ENCODE data around the gene DPEP3. TPM values are rescaled to one million over a fixed set of nuclear protein-coding genes. Genes with fewer than 3 reads are reported as not detected.

DPEP3 gene
- total RNA-seq, 4 donors from 2014 or later: not detected

DNA sequence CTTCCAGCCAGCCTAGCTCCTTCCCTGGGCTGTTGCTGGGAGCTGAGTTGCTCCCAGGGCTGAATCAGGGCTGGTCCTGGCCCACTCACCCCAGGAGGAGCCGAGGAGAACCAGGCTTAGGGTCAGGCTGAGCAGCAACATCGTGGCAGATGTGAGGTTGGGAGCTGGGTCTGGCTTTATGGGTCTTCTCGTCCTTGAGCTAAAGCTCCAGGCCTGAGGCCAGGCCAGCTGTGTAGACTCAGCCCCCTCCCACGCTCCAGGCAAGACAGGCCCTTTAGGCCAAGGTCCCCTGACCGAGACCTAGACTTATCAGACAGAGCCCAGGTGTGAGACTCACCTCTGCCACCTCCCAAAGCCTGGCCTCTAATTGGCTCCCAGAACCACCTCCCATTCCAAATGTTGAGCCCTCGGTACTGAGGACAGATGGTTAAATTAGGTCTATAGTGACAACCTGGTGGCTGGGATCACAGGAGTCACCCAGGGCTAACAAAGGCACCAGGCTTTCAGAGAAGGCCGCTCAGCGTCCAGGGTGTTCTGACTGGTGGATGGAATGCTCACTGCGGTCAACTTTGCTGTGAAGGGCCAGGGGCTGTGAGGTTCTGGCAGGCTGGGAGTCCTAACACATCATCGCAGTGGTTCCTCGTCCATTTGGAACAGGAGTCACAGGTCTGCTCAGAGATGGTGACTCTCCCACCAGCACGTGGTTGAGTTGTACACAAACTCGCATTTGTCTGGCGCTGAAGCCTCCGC is 48.4 kb downstream of the DPEP3 start, which contains the start of gene CTRL:
Gene CTRL, minus strand, starts transcription at position 151 of the 750 bp plus-strand sequence. Its CDS starts 10 bp downstream, at position 141.
- no peak for TF ChIP-seq POLR2A (IDR thresholded peaks at IDR 0.05)
- TF ChIP-seq, protein P1, sequence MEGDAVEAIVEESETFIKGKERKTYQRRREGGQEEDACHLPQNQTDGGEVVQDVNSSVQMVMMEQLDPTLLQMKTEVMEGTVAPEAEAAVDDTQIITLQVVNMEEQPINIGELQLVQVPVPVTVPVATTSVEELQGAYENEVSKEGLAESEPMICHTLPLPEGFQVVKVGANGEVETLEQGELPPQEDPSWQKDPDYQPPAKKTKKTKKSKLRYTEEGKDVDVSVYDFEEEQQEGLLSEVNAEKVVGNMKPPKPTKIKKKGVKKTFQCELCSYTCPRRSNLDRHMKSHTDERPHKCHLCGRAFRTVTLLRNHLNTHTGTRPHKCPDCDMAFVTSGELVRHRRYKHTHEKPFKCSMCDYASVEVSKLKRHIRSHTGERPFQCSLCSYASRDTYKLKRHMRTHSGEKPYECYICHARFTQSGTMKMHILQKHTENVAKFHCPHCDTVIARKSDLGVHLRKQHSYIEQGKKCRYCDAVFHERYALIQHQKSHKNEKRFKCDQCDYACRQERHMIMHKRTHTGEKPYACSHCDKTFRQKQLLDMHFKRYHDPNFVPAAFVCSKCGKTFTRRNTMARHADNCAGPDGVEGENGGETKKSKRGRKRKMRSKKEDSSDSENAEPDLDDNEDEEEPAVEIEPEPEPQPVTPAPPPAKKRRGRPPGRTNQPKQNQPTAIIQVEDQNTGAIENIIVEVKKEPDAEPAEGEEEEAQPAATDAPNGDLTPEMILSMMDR (IDR thresholded peaks at IDR 0.05): no peak
- Histone ChIP-seq H3K4me1 (peaks cover 11 to 28% (median 14%) of the 10 kb centered on the region in 3 donors), H3K27ac (no peak within 1 kb of the TSS), H3K9me3 (no peaks in the 10 kb centered on the region), H3K4me3 (no peak within 1 kb of the TSS), H3K36me3 (peaks cover 4 to 72% (median 15%) of the 10 kb centered on the region in 3 donors), H3K27me3 (no peaks in the 10 kb centered on the region)
- intact Hi-C loops (cut with DNase I): no loop called here
- DNase-seq: no peak
- WGBS, 2 donors: 77 to 80% methylated on average over 2 to 6 of the region's 15 CpGs

GRCh38 chr16:67930678-67931211 is 49.6 kb downstream of the DPEP3 start:
- H3K4me1 ChIP-seq: peaks cover 9 to 37% (median 17%) of the 10 kb centered on the region in 3 donors
- no peaks in the 10 kb centered on the region for H3K27me3 ChIP-seq
- H3K9me3 ChIP-seq: no peaks in the 10 kb centered on the region
- H3K36me3 ChIP-seq: peaks cover 4 to 78% (median 15%) of the 10 kb centered on the region in 3 donors
- 83 to 87% methylated on average over 6 to 8 of the region's 17 CpGs for WGBS, 2 donors
- no peak overlapping the region for H3K27ac ChIP-seq
- no peak for DNase-seq
- intact Hi-C loops (cut with DNase I): no loop called here
- H3K4me3 ChIP-seq: no peak overlapping the region
- no peak for TF ChIP-seq POLR2A (IDR thresholded peaks at IDR 0.05)
- TF ChIP-seq, protein P1 (IDR thresholded peaks at IDR 0.05): no peak

DNA sequence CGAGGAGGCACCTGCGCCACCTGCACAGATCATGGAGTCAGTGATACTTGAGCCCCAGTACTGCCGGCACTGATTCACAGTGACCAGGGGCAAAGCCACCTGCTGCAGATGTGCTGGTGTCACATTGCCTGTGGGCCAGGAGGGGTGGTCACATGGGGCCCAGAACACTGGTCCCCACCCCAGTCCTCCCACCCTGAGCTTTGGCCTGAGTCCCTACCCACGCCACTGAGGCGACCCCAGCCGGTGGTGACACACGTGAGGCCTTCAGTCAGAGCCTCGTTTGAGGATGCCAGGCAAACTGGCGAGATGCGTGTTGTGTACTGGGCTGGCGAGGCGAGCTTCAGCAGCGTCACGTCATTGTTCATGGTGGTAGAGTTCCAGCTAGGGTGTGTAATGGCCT is 50.1 kb downstream of the DPEP3 start:
- intact Hi-C loops (cut with DNase I): no loop called here
- Histone ChIP-seq H3K27me3 (no peaks in the 10 kb centered on the region), H3K4me3 (no peak overlapping the region), H3K4me1 (peaks cover 6 to 35% (median 14%) of the 10 kb centered on the region in 3 donors), H3K9me3 (no peaks in the 10 kb centered on the region), H3K27ac (no peak overlapping the region), H3K36me3 (peaks cover 4 to 78% (median 15%) of the 10 kb centered on the region in 3 donors)
- TF ChIP-seq, protein P1 (IDR thresholded peaks at IDR 0.05): no peak
- TF ChIP-seq POLR2A (IDR thresholded peaks at IDR 0.05): no peak
- no peak for DNase-seq
- WGBS, 2 donors: 89 to 91% methylated on average over 9 to 12 of the region's 14 CpGs

GRCh38 chr16:67928561-67929364 is 51.5 kb downstream of the DPEP3 start:
- TF ChIP-seq, protein P1 (IDR thresholded peaks at IDR 0.05): peak; percentile 65 to 92 (median 83)
- no peak for TF ChIP-seq POLR2A (IDR thresholded peaks at IDR 0.05)
- H3K36me3 ChIP-seq: peaks cover 4 to 77% (median 15%) of the 10 kb centered on the region in 3 donors
- peaks cover 0 to 34% (median 5%) of the 10 kb centered on the region in 3 donors for H3K4me1 ChIP-seq
- DNase-seq: no peak
- no peak overlapping the region for H3K4me3 ChIP-seq
- 16 to 39% methylated on average over 6 to 11 of the region's 16 CpGs for WGBS, 2 donors
- no peaks in the 10 kb centered on the region for H3K9me3 ChIP-seq
- intact Hi-C loops (cut with DNase I): loop anchor here (5.0 kb wide), 1 partner anchor 111 kb away; no protein-coding TSS in a partner anchor
- no peaks in the 10 kb centered on the region for H3K27me3 ChIP-seq
- H3K27ac ChIP-seq: no peak overlapping the region

All from esophagus squamous epithelium (tissue), 5 donors.